Dendritic cell treated with granulocyte-macrophage colony-stimulating factor and Interleukin-4, amounts not matched to agents 40 ng/mL and 50 ng/mL, for 4 days (primary cell): ENCODE results near the gene CFAP68.

Source experiments
- H3K27ac Mint-ChIP-seq: one replicate; pipeline ENCODE4 v1.8.0; 2022; ENCODE audit warnings: mild to moderate bottlenecking, mixed read lengths
- H3K27me3 Mint-ChIP-seq: one replicate; pipeline ENCODE4 v1.8.0; 2022; ENCODE audit warnings: mild to moderate bottlenecking, mixed read lengths
- H3K36me3 Mint-ChIP-seq: one replicate; pipeline ENCODE4 v1.8.0; 2022; ENCODE audit warnings: low read depth, mixed read lengths
- H3K4me1 Mint-ChIP-seq: one replicate; pipeline ENCODE4 v1.8.0; 2022; ENCODE audit warnings: low read depth, mixed read lengths
- H3K4me3 Mint-ChIP-seq: one replicate; pipeline ENCODE4 v1.8.0; 2022; ENCODE audit warnings: mild to moderate bottlenecking, moderate library complexity, mixed read lengths
- H3K9me3 Mint-ChIP-seq: one replicate; pipeline ENCODE4 v1.8.0; 2022; ENCODE audit warnings: mixed read lengths
- intact Hi-C: fragments of 100-400 bp; cut with micrococcal nuclease; formaldehyde crosslinking; loops from one replicate; pipeline ENCODE4 v1.15.0; 2022

Gene CFAP68

DNA sequence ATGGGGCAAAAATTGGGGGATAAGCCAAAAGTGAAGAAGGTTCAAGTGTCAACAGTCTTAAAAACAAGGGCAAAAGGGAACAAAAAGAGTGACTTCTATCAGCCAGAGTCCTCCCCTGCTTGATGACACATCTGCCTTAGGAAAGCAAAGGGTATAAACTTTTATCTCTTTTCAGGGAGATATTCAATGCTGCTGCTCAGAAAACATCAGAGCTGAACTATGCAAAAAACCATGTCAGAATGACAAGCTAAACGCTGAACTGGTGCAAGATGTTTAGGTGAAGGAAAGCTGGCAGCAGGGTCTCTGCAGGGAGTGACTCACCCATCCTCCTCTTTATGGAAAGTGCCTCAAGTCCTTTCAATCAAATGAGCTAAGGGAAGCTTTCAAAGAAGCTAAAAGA lies 32.7 kb upstream of the CFAP68 start:
- Mint-ChIP-seq H3K4me1 (peaks cover 50% of the 10 kb centered on the region), H3K27me3 (no peaks in the 10 kb centered on the region), H3K9me3 (no peaks in the 10 kb centered on the region), H3K36me3 (peaks cover 40% of the 10 kb centered on the region), H3K4me3 (no peak overlapping the region), H3K27ac (no peak overlapping the region)
- intact Hi-C loops: no loop called here

DNA sequence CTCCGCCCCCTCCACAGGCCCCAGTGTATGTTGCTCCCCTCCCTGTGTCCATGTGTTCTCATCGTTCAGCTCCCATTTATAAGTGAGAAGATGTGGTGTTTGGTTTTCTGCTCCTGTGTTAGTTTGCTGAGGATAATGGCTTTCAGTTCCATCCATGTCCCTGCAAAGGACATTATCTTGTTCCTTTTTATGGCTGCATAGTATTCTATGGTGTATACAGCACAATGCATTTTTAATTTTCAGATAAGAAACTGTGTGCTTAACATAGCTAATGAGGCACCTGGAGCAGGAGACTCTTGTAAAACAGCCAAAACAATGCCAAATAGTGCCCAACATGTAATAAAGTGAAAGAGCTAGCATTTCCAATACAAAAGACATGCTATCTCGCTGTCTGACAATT lies 29.7 kb upstream of the CFAP68 start:
- H3K36me3 Mint-ChIP-seq: peaks cover 54% of the 10 kb centered on the region
- H3K9me3 Mint-ChIP-seq: no peaks in the 10 kb centered on the region
- no peak overlapping the region for H3K4me3 Mint-ChIP-seq
- no peaks in the 10 kb centered on the region for H3K27me3 Mint-ChIP-seq
- H3K4me1 Mint-ChIP-seq: peaks cover 34% of the 10 kb centered on the region
- intact Hi-C loops: no loop called here
- no peak overlapping the region for H3K27ac Mint-ChIP-seq

DNA sequence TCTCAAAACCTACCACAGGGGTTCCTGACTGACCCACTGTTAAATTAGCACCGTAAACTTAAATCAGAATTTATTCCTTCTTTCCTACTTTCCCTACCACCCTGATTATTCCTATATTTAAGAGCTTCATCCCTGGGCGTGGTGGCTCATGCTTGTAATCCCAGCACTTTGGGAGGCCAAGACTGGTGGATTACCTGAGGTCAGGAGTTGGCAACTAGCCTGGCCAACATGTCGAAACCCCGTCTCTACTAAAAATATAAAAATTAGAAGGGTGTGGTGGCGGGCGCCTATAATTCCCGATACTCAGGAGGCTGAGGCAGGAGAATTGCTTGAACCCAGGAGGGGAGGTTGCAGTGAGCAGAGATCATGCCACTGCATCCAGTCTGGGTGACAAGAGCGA lies 28.3 kb upstream of the CFAP68 start:
- intact Hi-C loops: no loop called here
- no peaks in the 10 kb centered on the region for H3K9me3 Mint-ChIP-seq
- no peaks in the 10 kb centered on the region for H3K27me3 Mint-ChIP-seq
- no peak overlapping the region for H3K4me3 Mint-ChIP-seq
- peaks cover 59% of the 10 kb centered on the region for H3K36me3 Mint-ChIP-seq
- peaks cover 27% of the 10 kb centered on the region for H3K4me1 Mint-ChIP-seq
- H3K27ac Mint-ChIP-seq: no peak overlapping the region

DNA sequence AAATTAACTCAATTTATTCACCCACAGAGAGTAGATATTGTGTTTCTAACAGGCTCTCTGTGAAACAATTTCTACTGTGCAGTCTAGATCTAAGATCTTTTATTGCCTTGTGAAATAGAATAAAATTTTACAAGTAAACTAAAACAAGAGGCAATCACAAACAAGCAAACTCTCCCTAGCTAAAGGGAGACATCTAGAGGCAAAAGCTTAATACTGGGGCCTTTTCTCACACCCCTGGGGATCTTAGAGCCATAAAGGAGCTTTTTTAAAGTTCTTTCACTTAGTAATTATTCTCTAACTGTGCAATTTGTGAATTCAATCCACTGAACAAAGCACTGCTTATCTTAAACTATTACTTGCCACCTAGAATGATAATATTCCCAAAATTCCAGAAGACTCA lies 27.7 kb upstream of the CFAP68 start:
- no peaks in the 10 kb centered on the region for H3K9me3 Mint-ChIP-seq
- H3K4me3 Mint-ChIP-seq: no peak overlapping the region
- no peak overlapping the region for H3K27ac Mint-ChIP-seq
- intact Hi-C loops: no loop called here
- H3K27me3 Mint-ChIP-seq: no peaks in the 10 kb centered on the region
- H3K36me3 Mint-ChIP-seq: peaks cover 55% of the 10 kb centered on the region
- peaks cover 21% of the 10 kb centered on the region for H3K4me1 Mint-ChIP-seq

DNA sequence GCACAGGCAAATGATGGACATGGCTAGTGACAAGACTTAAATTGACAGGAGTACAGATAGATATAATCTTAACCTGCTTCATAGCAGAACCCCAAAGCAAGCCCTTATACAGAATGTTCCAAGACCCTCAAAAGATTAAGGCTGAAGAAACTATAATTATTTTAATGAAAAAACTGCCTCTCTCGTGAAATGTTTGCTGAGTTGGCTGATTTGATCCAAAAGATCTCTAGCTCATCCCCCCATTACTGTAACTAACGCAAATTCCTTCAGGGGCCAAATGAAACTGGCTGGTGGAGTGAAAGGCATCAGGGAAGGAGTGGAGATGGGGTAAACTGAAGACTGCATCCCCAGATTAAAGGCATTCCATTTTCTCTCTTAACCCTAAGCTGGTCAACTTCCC lies 27.2 kb upstream of the CFAP68 start:
- Mint-ChIP-seq H3K27me3 (no peaks in the 10 kb centered on the region), H3K4me3 (no peak overlapping the region), H3K36me3 (peaks cover 50% of the 10 kb centered on the region), H3K27ac (no peak overlapping the region), H3K9me3 (no peaks in the 10 kb centered on the region), H3K4me1 (peaks cover 16% of the 10 kb centered on the region)
- intact Hi-C loops: no loop called here

DNA sequence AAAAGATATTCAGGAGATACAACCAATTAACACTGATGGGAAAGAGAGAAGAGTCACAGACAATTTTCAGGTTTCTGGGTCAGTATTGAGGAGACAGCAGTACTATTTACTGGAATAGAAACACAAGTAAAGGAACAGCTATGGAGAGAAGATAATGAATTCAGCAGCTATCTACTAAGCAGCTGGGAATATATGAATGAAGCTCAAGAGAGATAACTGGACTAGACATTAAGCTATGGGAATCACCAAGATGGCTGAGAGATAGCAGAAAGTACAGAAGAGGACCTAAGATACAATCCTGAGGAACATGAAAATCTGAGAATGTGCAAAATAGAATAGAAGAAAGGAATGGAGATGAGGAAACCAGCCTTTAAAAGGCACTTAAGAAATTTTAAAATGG lies 23.8 kb upstream of the CFAP68 start:
- no peaks in the 10 kb centered on the region for H3K27me3 Mint-ChIP-seq
- no peak overlapping the region for H3K4me3 Mint-ChIP-seq
- no peak overlapping the region for H3K27ac Mint-ChIP-seq
- peaks cover 7% of the 10 kb centered on the region for H3K4me1 Mint-ChIP-seq
- H3K36me3 Mint-ChIP-seq: peaks cover 57% of the 10 kb centered on the region
- H3K9me3 Mint-ChIP-seq: no peaks in the 10 kb centered on the region
- intact Hi-C loops: no loop called here

DNA sequence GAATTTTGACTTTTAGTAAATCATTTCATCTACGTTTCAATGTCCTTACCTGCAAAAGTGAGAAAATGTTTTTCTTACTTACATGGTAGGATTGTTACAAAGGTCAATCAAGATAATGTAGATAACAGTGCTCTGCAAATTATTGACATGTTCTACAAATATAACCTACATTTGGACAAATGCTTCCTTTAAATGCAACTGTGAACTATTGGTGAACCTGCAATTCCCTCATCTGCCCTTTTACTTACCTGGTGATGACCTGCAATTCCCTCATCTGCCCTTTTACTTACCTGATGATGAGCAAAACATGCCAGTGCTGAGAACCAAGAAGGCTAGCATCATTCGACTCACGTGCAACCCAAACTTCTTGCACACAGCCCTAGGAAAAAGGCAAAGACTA lies 19.1 kb upstream of the CFAP68 start:
- peaks cover 62% of the 10 kb centered on the region for H3K36me3 Mint-ChIP-seq
- intact Hi-C loops: no loop called here

DNA sequence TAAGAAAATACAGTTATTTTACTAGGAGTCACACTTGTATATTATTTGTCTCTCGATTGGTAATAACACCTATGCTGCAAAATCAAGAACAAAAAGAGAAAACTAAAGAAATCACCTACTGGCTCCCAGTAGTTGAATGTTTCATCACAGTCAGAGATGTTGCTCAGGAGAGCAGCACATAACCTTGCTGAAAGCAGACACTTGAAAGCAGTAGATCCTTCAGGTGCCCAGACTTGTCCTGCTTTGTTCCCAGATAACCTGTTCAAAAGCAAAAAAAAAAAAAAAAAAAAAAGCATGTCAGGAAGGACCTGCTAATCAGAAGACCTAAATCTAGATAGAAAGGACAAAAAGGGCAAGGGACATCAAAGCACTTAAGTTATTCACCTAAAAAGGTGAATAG lies 9.2 kb upstream of the CFAP68 start:
- peaks cover 43% of the 10 kb centered on the region for H3K36me3 Mint-ChIP-seq
- H3K9me3 Mint-ChIP-seq: no peaks in the 10 kb centered on the region
- no peaks in the 10 kb centered on the region for H3K27me3 Mint-ChIP-seq
- intact Hi-C loops: loop anchor here (2.0 to 5.0 kb wide), 2 partner anchors 57 to 202 kb away; partner anchors contain the start of genes NKAPD1 and PIH1D2
- H3K27ac Mint-ChIP-seq: peak overlapping the region; percentile 88
- peaks cover 6% of the 10 kb centered on the region for H3K4me1 Mint-ChIP-seq
- no peak overlapping the region for H3K4me3 Mint-ChIP-seq

More for the DNA sequence above, 19.1 kb upstream of the CFAP68 start:
- Mint-ChIP-seq H3K27ac (no peak overlapping the region), H3K4me1 (peaks cover 3% of the 10 kb centered on the region), H3K9me3 (no peaks in the 10 kb centered on the region), H3K27me3 (no peaks in the 10 kb centered on the region), H3K4me3 (no peak overlapping the region)

DNA sequence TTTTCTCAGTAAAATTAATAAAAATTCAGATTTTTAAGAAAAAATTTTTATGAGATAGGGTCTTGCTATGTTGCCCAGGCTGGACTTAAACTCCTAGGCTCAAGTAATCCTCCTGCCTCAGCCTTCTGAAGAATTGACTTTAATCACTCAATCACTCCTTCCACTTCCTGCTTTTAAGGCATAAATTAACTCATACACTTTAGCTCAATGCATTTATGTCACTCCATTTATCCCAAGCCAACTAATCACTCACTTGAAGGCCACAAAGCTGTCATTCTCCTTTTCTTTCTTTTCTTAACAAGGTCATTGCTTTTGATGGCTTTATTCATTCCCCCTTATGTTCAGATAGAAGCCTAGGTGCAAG lies 8.8 kb upstream of the CFAP68 start:
- intact Hi-C loops: loop anchor here (2.0 to 5.0 kb wide), 2 partner anchors 56 to 202 kb away; partner anchors contain the start of genes NKAPD1 and PIH1D2
- Mint-ChIP-seq H3K36me3 (peaks cover 44% of the 10 kb centered on the region), H3K27ac (peak overlapping the region; percentile 88), H3K4me3 (peak overlapping the region; percentile 84), H3K9me3 (no peaks in the 10 kb centered on the region), H3K27me3 (no peaks in the 10 kb centered on the region), H3K4me1 (peaks cover 6% of the 10 kb centered on the region)

DNA sequence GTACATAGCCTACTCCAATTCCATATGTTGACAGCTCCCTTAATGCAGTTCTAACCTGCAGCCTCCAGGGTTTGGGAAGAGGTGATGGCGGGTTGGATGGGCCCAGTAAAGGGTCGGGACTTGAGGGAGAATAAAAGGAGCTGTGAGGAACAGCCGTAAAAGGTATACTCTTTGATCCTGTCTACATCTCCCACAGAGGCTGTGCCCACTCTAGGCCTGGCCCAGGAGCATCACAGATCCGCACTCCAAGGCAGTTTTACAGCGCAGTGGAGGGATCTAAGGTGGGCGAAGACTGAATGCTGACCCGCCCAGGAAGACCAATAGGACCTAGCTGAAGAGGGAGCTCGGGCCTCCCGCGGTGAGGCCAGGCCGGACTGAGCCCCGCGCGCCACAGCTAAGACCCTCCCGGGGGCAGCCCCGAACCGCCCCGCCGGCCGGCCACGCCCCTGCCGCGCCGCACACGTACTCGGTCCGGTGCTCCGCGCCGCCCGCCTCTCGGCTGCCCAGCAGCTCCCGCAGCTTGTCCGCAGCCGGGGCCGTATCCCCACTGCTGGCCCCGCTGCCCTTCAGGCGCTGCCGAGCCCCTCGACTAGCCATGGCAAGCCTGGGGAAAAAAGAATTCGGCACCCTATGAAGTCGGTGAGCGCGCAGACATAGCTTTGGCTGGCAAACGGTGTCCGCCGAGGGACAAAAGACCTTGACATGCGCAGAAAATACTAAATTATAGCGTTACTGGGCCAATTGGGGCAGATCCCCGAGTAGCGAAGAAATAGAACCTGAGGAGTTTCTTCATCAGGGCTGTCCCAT lies 8.3 kb upstream of the CFAP68 start, which contains the start of gene ALG9:
TSS of gene ALG9 (minus strand) at position 696 of the 807 bp plus-strand sequence. CDS start at position 597, 99 bp downstream.
- H3K27me3 Mint-ChIP-seq: no peaks in the 10 kb centered on the region
- H3K4me1 Mint-ChIP-seq: peaks cover 6% of the 10 kb centered on the region
- no peaks in the 10 kb centered on the region for H3K9me3 Mint-ChIP-seq
- H3K36me3 Mint-ChIP-seq: peaks cover 44% of the 10 kb centered on the region
- peak within 1 kb of the TSS; percentile 84 for H3K4me3 Mint-ChIP-seq
- intact Hi-C loops: loop anchor here (1.0 to 5.0 kb wide), 3 partner anchors 8 to 201 kb away; partner anchors contain the start of genes CFAP68, FDXACB1, NKAPD1 and PIH1D2
- H3K27ac Mint-ChIP-seq: peak within 1 kb of the TSS; percentile 88

DNA sequence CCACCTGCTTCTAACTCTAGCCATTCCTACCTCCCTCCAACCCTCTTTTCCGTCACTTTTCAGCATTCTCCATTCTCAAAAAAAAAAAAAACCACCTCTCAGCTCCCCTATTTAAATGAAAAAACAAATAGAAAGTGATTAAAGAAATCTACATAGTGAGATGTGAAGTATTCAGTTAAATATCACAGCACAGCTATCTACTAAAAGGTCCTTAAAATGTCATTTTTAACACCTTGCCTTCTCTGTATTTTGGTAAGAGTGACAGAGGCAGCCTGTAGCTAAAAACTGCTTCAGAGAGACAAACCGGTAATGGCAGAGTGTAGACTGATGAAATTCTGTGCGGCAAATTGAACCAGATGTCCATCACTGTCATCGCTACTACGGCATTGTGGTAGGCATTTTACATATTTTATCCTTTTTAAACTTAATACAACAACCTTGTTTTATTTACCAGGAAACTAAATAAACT lies 7.6 kb upstream of the CFAP68 start:
- peaks cover 6% of the 10 kb centered on the region for H3K4me1 Mint-ChIP-seq
- H3K27me3 Mint-ChIP-seq: no peaks in the 10 kb centered on the region
- intact Hi-C loops: loop anchor here (1.0 to 5.0 kb wide), 3 partner anchors 8 to 201 kb away; partner anchors contain the start of genes CFAP68, FDXACB1, NKAPD1 and PIH1D2
- peak overlapping the region; percentile 84 for H3K4me3 Mint-ChIP-seq
- H3K9me3 Mint-ChIP-seq: no peaks in the 10 kb centered on the region
- peaks cover 37% of the 10 kb centered on the region for H3K36me3 Mint-ChIP-seq
- H3K27ac Mint-ChIP-seq: peak overlapping the region; percentile 88

DNA sequence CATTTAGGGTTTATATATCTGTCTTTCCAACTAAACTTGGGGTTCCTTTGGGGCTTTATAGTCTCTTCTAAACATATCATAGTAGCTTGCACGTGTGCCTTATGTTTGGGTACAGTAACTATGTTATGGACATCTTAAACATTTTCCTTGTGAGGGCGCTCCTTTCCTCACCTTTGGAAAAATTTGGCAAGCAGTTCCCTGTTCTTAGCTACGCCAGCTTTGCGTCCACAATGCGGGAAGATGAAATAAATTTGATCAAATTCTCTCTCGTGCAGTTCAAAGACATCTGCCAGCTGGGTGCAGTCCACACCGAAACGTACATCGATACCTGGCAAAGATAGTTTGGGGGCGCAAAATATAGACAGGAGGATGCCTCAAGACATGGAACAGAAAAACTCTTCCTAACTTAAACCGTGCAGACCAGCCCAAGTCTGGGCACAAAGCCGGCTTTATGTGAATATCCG lies 924 bp upstream of the CFAP68 start:
- H3K4me1 Mint-ChIP-seq: peaks cover 24% of the 10 kb centered on the region
- peak overlapping the region; percentile 94 for H3K4me3 Mint-ChIP-seq
- no peaks in the 10 kb centered on the region for H3K27me3 Mint-ChIP-seq
- peak overlapping the region; percentile 97 for H3K27ac Mint-ChIP-seq
- intact Hi-C loops: loop anchor here (2.0 to 5.0 kb wide), 2 partner anchors 146 to 209 kb away; partner anchors contain the start of genes DLAT, SDHD and TIMM8B
- H3K9me3 Mint-ChIP-seq: peaks cover 7% of the 10 kb centered on the region
- peaks cover 26% of the 10 kb centered on the region for H3K36me3 Mint-ChIP-seq

DNA sequence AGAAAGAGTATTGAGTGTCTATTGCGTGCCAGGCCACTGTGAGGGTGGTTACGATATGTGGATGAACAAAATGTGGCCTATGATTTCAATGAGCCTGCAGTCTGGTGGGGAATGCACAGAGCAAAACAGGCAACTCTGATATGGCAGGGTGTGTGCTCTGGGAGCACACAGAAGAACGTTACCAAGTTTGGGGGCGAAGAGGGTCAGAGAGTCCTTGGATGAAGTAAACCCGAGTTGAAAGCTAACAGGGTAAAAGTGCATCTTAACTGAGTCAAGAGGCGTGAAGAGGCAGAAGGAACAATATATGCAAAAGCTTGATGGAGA lies 258 bp downstream of the CFAP68 start:
- H3K27ac Mint-ChIP-seq: peak overlapping the region; percentile 97
- peaks cover 29% of the 10 kb centered on the region for H3K4me1 Mint-ChIP-seq
- H3K27me3 Mint-ChIP-seq: no peaks in the 10 kb centered on the region
- intact Hi-C loops: loop anchor here (1.0 to 5.0 kb wide), 4 partner anchors 8 to 208 kb away; partner anchors contain the start of genes ALG9, DLAT, SDHD and TIMM8B
- peaks cover 23% of the 10 kb centered on the region for H3K36me3 Mint-ChIP-seq
- H3K4me3 Mint-ChIP-seq: peak overlapping the region; percentile 94
- H3K9me3 Mint-ChIP-seq: peaks cover 7% of the 10 kb centered on the region

DNA sequence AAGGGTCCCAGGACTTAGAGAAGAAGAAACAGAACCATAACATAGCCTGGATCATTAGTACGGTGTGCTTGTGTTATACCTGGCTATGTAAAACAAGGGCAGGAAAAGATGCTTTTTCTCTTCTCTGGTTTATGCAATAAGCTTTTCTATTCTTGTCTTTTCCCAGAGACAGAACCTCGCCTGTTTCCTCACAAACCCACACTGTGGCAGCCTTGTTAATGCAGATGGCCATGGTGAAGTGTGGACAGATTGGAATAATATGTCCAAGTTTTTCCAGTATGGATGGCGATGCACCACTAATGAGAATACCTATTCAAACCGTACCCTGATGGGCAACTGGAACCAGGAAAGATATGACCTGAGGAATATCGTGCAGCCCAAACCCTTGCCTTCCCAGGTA lies 2.9 kb downstream of the CFAP68 start:
- H3K27ac Mint-ChIP-seq: no peak overlapping the region
- no peaks in the 10 kb centered on the region for H3K27me3 Mint-ChIP-seq
- H3K9me3 Mint-ChIP-seq: peaks cover 7% of the 10 kb centered on the region
- peaks cover 29% of the 10 kb centered on the region for H3K4me1 Mint-ChIP-seq
- peaks cover 11% of the 10 kb centered on the region for H3K36me3 Mint-ChIP-seq
- intact Hi-C loops: no loop called here
- no peak overlapping the region for H3K4me3 Mint-ChIP-seq
